HG02884 (cell line): Measurements from ENCODE around the gene C2CD3.
"Not testable (repeated sequence)": the region's sequence is repeated elsewhere in the genome, so short reads cannot be mapped to it uniquely, and the experiment has no call there.

Source experiments
- ATAC-seq: cut with Tn5 transposase; IDR thresholded peaks from one replicate; pipeline ENCODE4 v1.9.1; 2021; ENCODE audit warnings: mild to moderate bottlenecking, moderate library complexity; ENCODE audit not compliant: unreplicated experiment

The C2CD3 gene

GRCh38 chr11:74159642-74160041 lies 11.2 kb downstream of the C2CD3 start:
- ATAC-seq: no peak

- ATAC-seq: no peak
Measured at GRCh38 chr11:74157169-74157568, 13.6 kb downstream of the C2CD3 start.

- no peak for ATAC-seq
Measured at GRCh38 chr11:74154620-74155281, 16.1 kb downstream of the C2CD3 start.

GRCh38 chr11:74153224-74153623 lies 17.6 kb downstream of the C2CD3 start:
- no peak for ATAC-seq

- ATAC-seq: no peak
Measured at GRCh38 chr11:74147199-74147929, 23.4 kb downstream of the C2CD3 start.

GRCh38 chr11:74144592-74144991 lies 26.2 kb downstream of the C2CD3 start:
- ATAC-seq: no peak

- ATAC-seq: no peak
Measured at GRCh38 chr11:74142624-74143023, 28.2 kb downstream of the C2CD3 start.

GRCh38 chr11:74141908-74142307 lies 28.9 kb downstream of the C2CD3 start:
- no peak for ATAC-seq

- ATAC-seq: no peak
Measured at GRCh38 chr11:74141241-74141695, 29.5 kb downstream of the C2CD3 start.

GRCh38 chr11:74139919-74140431 lies 30.8 kb downstream of the C2CD3 start:
- ATAC-seq: not testable (repeated sequence)

GRCh38 chr11:74139151-74139918 lies 31.5 kb downstream of the C2CD3 start:
- ATAC-seq: no peak

- no peak for ATAC-seq
Measured at GRCh38 chr11:74138572-74138971, 32.2 kb downstream of the C2CD3 start.

GRCh38 chr11:74138021-74138420 lies 32.8 kb downstream of the C2CD3 start:
- no peak for ATAC-seq

- ATAC-seq: no peak
Measured at GRCh38 chr11:74135127-74135840, 35.5 kb downstream of the C2CD3 start.

GRCh38 chr11:74134661-74135060 lies 36.1 kb downstream of the C2CD3 start:
- ATAC-seq: no peak

- no peak for ATAC-seq
Measured at GRCh38 chr11:74133436-74133835, 37.4 kb downstream of the C2CD3 start.

- no peak for ATAC-seq
Measured at GRCh38 chr11:74132833-74133232, 38.0 kb downstream of the C2CD3 start.

- not testable (repeated sequence) for ATAC-seq
Measured at GRCh38 chr11:74129121-74129520, 41.7 kb downstream of the C2CD3 start.

- ATAC-seq: no peak
Measured at GRCh38 chr11:74123008-74123448, 47.8 kb downstream of the C2CD3 start.

GRCh38 chr11:74121804-74122203 lies 49.0 kb downstream of the C2CD3 start:
- ATAC-seq: no peak
